ENCODE data around the gene GALNT10. TPM values are rescaled to one million over a fixed set of nuclear protein-coding genes. Genes with fewer than 3 reads are reported as not detected.

Gene GALNT10
- total RNA-seq, 1 experiment from 2014 or later = 22.9 TPM

- DNase-seq (ENCODE audit: low spot score) = no peak
- no peaks in the 10 kb centered on the region for H3K36me3 Mint-ChIP-seq
Measured at GRCh38 chr5:154143211-154143641, 47.3 kb upstream of the GALNT10 start.

GRCh38 chr5:154145268-154145667 lies 45.3 kb upstream of the GALNT10 start:
- Mint-ChIP-seq H3K4me3 (no peak overlapping the region), H3K27ac (no peak overlapping the region)
- POLR2A ChIA-PET = no interaction called here

More at GRCh38 chr5:154143211-154143641, 47.3 kb upstream of the GALNT10 start:
- no peaks in the 10 kb centered on the region for H3K9me3 Mint-ChIP-seq
- no peak for ATAC-seq
- peaks cover 20% of the 10 kb centered on the region for H3K4me1 Mint-ChIP-seq
- no peak overlapping the region for H3K4me3 Mint-ChIP-seq
- ChIA-PET POLR2A (no interaction called here), CTCF (interaction anchor here (1.4 kb wide), 1 partner anchor 14 kb away, joined by 5 read pairs; no protein-coding TSS in a partner anchor)
- TF ChIP-seq HMGXB4 (CRISPR knock-in tag; IDR thresholded peaks at IDR 0.05) = no peak
- H3K27me3 Mint-ChIP-seq (ENCODE audit: low read depth) = peaks cover 21% of the 10 kb centered on the region
- no peak overlapping the region for H3K27ac Mint-ChIP-seq

GRCh38 chr5:154146409-154146808 lies 44.1 kb upstream of the GALNT10 start:
- Mint-ChIP-seq H3K36me3 (no peaks in the 10 kb centered on the region), H3K9me3 (no peaks in the 10 kb centered on the region), H3K27ac (no peak overlapping the region), H3K4me3 (no peak overlapping the region), H3K4me1 (peaks cover 15% of the 10 kb centered on the region), H3K27me3 (ENCODE audit: low read depth) (peaks cover 13% of the 10 kb centered on the region)
- ChIA-PET POLR2A (no interaction called here), CTCF (interaction anchor here (4.2 kb wide), 1 partner anchor 11 kb away, joined by 31 read pairs; no protein-coding TSS in a partner anchor)
- DNase-seq (ENCODE audit: low spot score) (no peak), ATAC-seq (no peak)
- TF ChIP-seq E2F1 (CRISPR knock-in tag; IDR thresholded peaks at IDR 0.05) = no peak
- TF ChIP-seq PRDM15 (CRISPR knock-in tag; IDR thresholded peaks at IDR 0.05) = no peak
- TF ChIP-seq STAT6 (CRISPR knock-in tag; conservative IDR thresholded peaks at IDR 0.05; ENCODE audit: low read depth) = no peak
- TF ChIP-seq ETV6 (CRISPR knock-in tag; IDR thresholded peaks at IDR 0.05) = no peak
- TF ChIP-seq NR3C1 (CRISPR knock-in tag; conservative IDR thresholded peaks at IDR 0.05; ENCODE audit: low read depth) = no peak
- no peak for TF ChIP-seq SMAD3 (CRISPR knock-in tag; IDR thresholded peaks at IDR 0.05; ENCODE audit: borderline replicate concordance)

More at GRCh38 chr5:154145268-154145667, 45.3 kb upstream of the GALNT10 start:
- Mint-ChIP-seq H3K9me3 (no peaks in the 10 kb centered on the region), H3K36me3 (no peaks in the 10 kb centered on the region), H3K27me3 (ENCODE audit: low read depth) (peaks cover 18% of the 10 kb centered on the region), H3K4me1 (peaks cover 15% of the 10 kb centered on the region)
- CTCF ChIA-PET = interaction anchor here (0.7 to 4.2 kb wide), 3 partner anchors 12 to 617 kb away, joined by 3 to 31 read pairs (median 4); no protein-coding TSS in a partner anchor
- DNase-seq (ENCODE audit: low spot score) (no peak), ATAC-seq (no peak)
- TF ChIP-seq NR3C1 (CRISPR knock-in tag; conservative IDR thresholded peaks at IDR 0.05; ENCODE audit: low read depth) (no peak), KAT7 (CRISPR knock-in tag; IDR thresholded peaks at IDR 0.05; ENCODE audit: borderline replicate concordance) (no peak), OVOL2 (CRISPR knock-in tag; IDR thresholded peaks at IDR 0.05; ENCODE audit: borderline replicate concordance) (no peak), STAT6 (CRISPR knock-in tag; conservative IDR thresholded peaks at IDR 0.05; ENCODE audit: low read depth) (no peak), HMGXB4 (CRISPR knock-in tag; IDR thresholded peaks at IDR 0.05) (no peak), CBFB (CRISPR knock-in tag; IDR thresholded peaks at IDR 0.05; ENCODE audit: low read depth) (no peak), ZNF416 (CRISPR knock-in tag; IDR thresholded peaks at IDR 0.05) (no peak), ZNF317 (CRISPR knock-in tag; IDR thresholded peaks at IDR 0.05; ENCODE audit: borderline replicate concordance, low read depth) (no peak), ZNF138 (CRISPR knock-in tag; conservative IDR thresholded peaks at IDR 0.05) (no peak)

Measured in WTC11 (cell line).